ENCODE data around the gene CD151. TPM values are rescaled to one million over a fixed set of nuclear protein-coding genes. Genes with fewer than 3 reads are reported as not detected.

CD151 gene
- total and polyA plus RNA-seq, 2 experiments from 2014 or later = 62.9 to 109 TPM

DNA sequence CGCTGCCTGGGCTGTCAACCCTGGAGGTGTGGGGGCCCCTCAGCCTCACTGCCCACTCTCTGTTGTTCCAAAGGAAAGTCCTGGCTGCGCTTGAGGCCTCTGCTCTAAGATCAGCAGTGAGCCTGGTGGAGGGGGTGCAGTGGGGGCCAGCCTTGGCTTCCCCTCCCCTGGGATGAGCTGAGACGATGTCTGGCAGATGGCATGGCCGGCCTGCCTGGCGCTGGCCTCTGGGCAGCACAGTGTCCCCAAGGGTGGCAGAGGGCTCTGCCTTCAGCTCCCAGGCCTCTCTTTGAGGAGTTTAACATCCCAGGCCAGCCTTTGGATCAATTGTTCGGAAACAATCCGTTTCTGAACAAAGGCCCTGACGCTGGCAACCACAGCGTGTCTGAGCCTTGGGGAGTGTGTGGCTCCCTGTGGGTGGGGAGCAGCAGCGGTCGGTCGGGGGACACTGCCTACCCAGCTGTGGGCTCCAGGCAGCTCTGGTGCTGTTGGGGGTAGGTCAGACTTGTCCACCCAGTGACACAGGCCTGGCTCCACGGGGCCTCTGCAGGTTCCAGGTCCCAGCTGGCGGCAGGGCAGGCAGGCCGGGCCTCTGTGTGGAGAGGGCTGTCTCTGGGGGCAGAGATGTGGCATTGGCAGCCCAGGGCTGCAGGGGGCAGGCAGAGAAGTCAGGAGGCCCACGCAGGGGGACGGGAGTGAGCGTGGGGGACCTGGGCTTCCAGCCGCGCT lies 22.0 kb downstream of the CD151 start (continued):
- TF ChIP-seq CREB1 (CRISPR knock-in tag; IDR thresholded peaks at IDR 0.05; ENCODE audit: low read depth) = no peak
- TF ChIP-seq, protein P1, sequence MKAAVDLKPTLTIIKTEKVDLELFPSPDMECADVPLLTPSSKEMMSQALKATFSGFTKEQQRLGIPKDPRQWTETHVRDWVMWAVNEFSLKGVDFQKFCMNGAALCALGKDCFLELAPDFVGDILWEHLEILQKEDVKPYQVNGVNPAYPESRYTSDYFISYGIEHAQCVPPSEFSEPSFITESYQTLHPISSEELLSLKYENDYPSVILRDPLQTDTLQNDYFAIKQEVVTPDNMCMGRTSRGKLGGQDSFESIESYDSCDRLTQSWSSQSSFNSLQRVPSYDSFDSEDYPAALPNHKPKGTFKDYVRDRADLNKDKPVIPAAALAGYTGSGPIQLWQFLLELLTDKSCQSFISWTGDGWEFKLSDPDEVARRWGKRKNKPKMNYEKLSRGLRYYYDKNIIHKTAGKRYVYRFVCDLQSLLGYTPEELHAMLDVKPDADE (IDR thresholded peaks at IDR 0.05) = no peak
- TF ChIP-seq EZH2phosphoT487 (IDR thresholded peaks at IDR 0.05; ENCODE audit: unreplicated experiment) = no peak

DNA sequence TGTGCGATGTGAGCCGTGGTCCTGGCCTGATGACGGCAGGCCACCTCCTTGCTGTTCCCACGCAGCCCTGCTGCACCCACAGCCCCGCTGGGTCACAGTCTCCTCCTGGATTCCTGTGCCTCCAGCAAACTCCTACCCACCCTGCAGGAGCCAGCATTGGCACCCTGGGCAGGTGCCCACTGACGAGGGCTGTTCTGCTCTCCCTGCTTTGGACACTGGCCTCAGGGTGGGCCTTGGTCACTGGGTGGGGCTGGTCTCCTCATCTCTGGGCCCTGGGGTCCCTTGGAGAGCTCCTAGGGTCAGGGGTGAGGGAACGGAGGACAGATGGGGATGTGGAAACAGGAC lies 22.6 kb downstream of the CD151 start:
- H3K4me2 ChIP-seq = no peak overlapping the region
- no peaks in the 10 kb centered on the region for H3K9me3 Mint-ChIP-seq
- no peak overlapping the region for H2AFZ ChIP-seq
- no peaks in the 10 kb centered on the region for H3K9me2 ChIP-seq (ENCODE audit: insufficient read depth)
- H3K4me3 ChIP-seq = no peak overlapping the region
- H3K79me2 ChIP-seq (replicated peaks; ENCODE audit: insufficient read depth) = 0 out of 2 replicates have a peak, but pooled peaks cover 3% of the 10 kb centered on the region
- H3K4me3 Mint-ChIP-seq = no peak overlapping the region
- H3K4me1 ChIP-seq (ENCODE audit: insufficient read depth) = peaks cover 21% of the 10 kb centered on the region
- H3F3A ChIP-seq (replicated peaks; ENCODE audit: low read depth) = peaks cover 7% of the 10 kb centered on the region
- H3K27ac Mint-ChIP-seq = no peak overlapping the region
- peaks cover 23% of the 10 kb centered on the region for H4K20me1 ChIP-seq (replicated peaks; ENCODE audit: insufficient read depth)
- H3K36me3 Mint-ChIP-seq (ENCODE audit: low read depth) = peaks cover 3% of the 10 kb centered on the region; the same call in 1 of the 3 replicates
- no peak overlapping the region for H3K27ac ChIP-seq (ENCODE audit: low read depth)
- H3K27me3 ChIP-seq (ENCODE audit: insufficient read depth) = no peaks in the 10 kb centered on the region
- no peak for DNase-seq (ENCODE audit: low spot score)
- H3K4me1 Mint-ChIP-seq = peaks cover 32% of the 10 kb centered on the region
- peaks cover 17% of the 10 kb centered on the region for H3K27me3 Mint-ChIP-seq (ENCODE audit: insufficient read depth, low read depth, poor library complexity)
- no peaks in the 10 kb centered on the region for H3K36me3 ChIP-seq (ENCODE audit: insufficient read depth)
- ATAC-seq = no peak
- no peak for TF ChIP-seq STAT1 (IDR thresholded peaks at IDR 0.05; ENCODE audit: unreplicated experiment)
- TF ChIP-seq CREB1 (CRISPR knock-in tag; IDR thresholded peaks at IDR 0.05; ENCODE audit: low read depth) = no peak
- no peak for TF ChIP-seq EZH2 (IDR thresholded peaks at IDR 0.05; ENCODE audit: low read depth, unreplicated experiment)
- TF ChIP-seq, protein P1 (IDR thresholded peaks at IDR 0.05) = no peak
- TF ChIP-seq EZH2phosphoT487 (IDR thresholded peaks at IDR 0.05; ENCODE audit: unreplicated experiment) = no peak
- TF ChIP-seq ZNF114 (CRISPR knock-in tag; IDR thresholded peaks at IDR 0.05) = no peak
- TF ChIP-seq, protein P2, sequence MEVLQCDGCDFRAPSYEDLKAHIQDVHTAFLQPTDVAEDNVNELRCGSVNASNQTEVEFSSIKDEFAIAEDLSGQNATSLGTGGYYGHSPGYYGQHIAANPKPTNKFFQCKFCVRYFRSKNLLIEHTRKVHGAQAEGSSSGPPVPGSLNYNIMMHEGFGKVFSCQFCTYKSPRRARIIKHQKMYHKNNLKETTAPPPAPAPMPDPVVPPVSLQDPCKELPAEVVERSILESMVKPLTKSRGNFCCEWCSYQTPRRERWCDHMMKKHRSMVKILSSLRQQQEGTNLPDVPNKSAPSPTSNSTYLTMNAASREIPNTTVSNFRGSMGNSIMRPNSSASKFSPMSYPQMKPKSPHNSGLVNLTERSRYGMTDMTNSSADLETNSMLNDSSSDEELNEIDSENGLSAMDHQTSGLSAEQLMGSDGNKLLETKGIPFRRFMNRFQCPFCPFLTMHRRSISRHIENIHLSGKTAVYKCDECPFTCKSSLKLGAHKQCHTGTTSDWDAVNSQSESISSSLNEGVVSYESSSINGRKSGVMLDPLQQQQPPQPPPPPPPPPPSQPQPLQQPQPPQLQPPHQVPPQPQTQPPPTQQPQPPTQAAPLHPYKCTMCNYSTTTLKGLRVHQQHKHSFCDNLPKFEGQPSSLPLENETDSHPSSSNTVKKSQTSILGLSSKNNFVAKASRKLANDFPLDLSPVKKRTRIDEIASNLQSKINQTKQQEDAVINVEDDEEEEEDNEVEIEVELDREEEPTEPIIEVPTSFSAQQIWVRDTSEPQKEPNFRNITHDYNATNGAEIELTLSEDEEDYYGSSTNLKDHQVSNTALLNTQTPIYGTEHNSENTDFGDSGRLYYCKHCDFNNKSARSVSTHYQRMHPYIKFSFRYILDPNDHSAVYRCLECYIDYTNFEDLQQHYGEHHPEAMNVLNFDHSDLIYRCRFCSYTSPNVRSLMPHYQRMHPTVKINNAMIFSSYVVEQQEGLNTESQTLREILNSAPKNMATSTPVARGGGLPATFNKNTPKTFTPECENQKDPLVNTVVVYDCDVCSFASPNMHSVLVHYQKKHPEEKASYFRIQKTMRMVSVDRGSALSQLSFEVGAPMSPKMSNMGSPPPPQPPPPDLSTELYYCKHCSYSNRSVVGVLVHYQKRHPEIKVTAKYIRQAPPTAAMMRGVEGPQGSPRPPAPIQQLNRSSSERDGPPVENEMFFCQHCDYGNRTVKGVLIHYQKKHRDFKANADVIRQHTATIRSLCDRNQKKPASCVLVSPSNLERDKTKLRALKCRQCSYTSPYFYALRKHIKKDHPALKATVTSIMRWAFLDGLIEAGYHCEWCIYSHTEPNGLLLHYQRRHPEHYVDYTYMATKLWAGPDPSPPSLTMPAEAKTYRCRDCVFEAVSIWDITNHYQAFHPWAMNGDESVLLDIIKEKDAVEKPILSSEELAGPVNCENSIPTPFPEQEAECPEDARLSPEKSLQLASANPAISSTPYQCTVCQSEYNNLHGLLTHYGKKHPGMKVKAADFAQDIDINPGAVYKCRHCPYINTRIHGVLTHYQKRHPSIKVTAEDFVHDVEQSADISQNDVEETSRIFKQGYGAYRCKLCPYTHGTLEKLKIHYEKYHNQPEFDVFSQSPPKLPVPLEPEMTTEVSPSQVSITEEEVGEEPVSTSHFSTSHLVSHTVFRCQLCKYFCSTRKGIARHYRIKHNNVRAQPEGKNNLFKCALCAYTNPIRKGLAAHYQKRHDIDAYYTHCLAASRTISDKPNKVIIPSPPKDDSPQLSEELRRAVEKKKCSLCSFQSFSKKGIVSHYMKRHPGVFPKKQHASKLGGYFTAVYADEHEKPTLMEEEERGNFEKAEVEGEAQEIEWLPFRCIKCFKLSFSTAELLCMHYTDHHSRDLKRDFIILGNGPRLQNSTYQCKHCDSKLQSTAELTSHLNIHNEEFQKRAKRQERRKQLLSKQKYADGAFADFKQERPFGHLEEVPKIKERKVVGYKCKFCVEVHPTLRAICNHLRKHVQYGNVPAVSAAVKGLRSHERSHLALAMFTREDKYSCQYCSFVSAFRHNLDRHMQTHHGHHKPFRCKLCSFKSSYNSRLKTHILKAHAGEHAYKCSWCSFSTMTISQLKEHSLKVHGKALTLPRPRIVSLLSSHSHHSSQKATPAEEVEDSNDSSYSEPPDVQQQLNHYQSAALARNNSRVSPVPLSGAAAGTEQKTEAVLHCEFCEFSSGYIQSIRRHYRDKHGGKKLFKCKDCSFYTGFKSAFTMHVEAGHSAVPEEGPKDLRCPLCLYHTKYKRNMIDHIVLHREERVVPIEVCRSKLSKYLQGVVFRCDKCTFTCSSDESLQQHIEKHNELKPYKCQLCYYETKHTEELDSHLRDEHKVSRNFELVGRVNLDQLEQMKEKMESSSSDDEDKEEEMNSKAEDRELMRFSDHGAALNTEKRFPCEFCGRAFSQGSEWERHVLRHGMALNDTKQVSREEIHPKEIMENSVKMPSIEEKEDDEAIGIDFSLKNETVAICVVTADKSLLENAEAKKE (CRISPR knock-in tag; IDR thresholded peaks at IDR 0.05) = no peak
- TF ChIP-seq, protein P3, sequence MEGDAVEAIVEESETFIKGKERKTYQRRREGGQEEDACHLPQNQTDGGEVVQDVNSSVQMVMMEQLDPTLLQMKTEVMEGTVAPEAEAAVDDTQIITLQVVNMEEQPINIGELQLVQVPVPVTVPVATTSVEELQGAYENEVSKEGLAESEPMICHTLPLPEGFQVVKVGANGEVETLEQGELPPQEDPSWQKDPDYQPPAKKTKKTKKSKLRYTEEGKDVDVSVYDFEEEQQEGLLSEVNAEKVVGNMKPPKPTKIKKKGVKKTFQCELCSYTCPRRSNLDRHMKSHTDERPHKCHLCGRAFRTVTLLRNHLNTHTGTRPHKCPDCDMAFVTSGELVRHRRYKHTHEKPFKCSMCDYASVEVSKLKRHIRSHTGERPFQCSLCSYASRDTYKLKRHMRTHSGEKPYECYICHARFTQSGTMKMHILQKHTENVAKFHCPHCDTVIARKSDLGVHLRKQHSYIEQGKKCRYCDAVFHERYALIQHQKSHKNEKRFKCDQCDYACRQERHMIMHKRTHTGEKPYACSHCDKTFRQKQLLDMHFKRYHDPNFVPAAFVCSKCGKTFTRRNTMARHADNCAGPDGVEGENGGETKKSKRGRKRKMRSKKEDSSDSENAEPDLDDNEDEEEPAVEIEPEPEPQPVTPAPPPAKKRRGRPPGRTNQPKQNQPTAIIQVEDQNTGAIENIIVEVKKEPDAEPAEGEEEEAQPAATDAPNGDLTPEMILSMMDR (conservative IDR thresholded peaks at IDR 0.05; ENCODE audit: low read depth in 2 of 2) = no peak
- TF ChIP-seq, protein P4, sequence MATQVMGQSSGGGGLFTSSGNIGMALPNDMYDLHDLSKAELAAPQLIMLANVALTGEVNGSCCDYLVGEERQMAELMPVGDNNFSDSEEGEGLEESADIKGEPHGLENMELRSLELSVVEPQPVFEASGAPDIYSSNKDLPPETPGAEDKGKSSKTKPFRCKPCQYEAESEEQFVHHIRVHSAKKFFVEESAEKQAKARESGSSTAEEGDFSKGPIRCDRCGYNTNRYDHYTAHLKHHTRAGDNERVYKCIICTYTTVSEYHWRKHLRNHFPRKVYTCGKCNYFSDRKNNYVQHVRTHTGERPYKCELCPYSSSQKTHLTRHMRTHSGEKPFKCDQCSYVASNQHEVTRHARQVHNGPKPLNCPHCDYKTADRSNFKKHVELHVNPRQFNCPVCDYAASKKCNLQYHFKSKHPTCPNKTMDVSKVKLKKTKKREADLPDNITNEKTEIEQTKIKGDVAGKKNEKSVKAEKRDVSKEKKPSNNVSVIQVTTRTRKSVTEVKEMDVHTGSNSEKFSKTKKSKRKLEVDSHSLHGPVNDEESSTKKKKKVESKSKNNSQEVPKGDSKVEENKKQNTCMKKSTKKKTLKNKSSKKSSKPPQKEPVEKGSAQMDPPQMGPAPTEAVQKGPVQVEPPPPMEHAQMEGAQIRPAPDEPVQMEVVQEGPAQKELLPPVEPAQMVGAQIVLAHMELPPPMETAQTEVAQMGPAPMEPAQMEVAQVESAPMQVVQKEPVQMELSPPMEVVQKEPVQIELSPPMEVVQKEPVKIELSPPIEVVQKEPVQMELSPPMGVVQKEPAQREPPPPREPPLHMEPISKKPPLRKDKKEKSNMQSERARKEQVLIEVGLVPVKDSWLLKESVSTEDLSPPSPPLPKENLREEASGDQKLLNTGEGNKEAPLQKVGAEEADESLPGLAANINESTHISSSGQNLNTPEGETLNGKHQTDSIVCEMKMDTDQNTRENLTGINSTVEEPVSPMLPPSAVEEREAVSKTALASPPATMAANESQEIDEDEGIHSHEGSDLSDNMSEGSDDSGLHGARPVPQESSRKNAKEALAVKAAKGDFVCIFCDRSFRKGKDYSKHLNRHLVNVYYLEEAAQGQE (IDR thresholded peaks at IDR 0.05; ENCODE audit: unreplicated experiment) = no peak
- TF ChIP-seq NANOG (IDR thresholded peaks at IDR 0.05; ENCODE audit: borderline replicate concordance) = no peak
